Esophagus muscularis mucosa (tissue), 4 donors: Measurements from ENCODE around the gene TMEM170B. TPM values are rescaled to one million over a fixed set of nuclear protein-coding genes. Genes with fewer than 3 reads are reported as not detected.

Experiments used
- DNase-seq: peaks from one replicate; pipeline ENCODE4 v3.0.0-alpha.2; 2017; ENCODE audit errors: extremely low spot score
- H3K27ac ChIP-seq, 4 donors: fragments of 200-600 bp; sonication (generic); replicated peaks in 1 of 4; 1 replicate in 3 of 4; 2 replicates in 1 of 4; pipeline ENCODE4 v1.5.1; 2016 to 2019; ENCODE audit warnings: mild to moderate bottlenecking in 1 of 4
- H3K27me3 ChIP-seq, 4 donors: fragments of 200-600 bp; sonication (generic); one replicate each; pipeline versions ENCODE4 v1.5.1 to v1.6.0; 2016 to 2019
- H3K36me3 ChIP-seq, 4 donors: fragments of 200-600 bp; sonication (generic); one replicate each; pipeline ENCODE4 v1.5.1; 2016 to 2019
- H3K4me1 ChIP-seq, 4 donors: fragments of 200-600 bp; sonication (generic); one replicate each; pipeline ENCODE4 v1.5.1; 2016 to 2019
- H3K4me3 ChIP-seq, 4 donors: fragments of 200-600 bp; sonication (generic); 1 replicate in 2 of 4; 2 replicates in 2 of 4; pipeline ENCODE4 v1.5.1; 2016 to 2019; ENCODE audit warnings: mild to moderate bottlenecking in 4 of 4, moderate library complexity in 1 of 4
- H3K9me3 ChIP-seq, 4 donors: fragments of 200-600 bp; sonication (generic); 1 replicate in 3 of 4; 2 replicates in 1 of 4; pipeline ENCODE4 v1.5.1; 2016 to 2019
- EP300 ChIP-seq: sonication (generic); formaldehyde crosslinking; IDR thresholded peaks from one replicate; pipeline ENCODE4 v1.6.1; 2017; ENCODE audit warnings: antibody characterized with exemption
- POLR2A ChIP-seq: fragments of 450-650 bp; IDR thresholded peaks from one replicate; pipeline ENCODE4 v1.6.1; 2017; ENCODE audit warnings: antibody characterized with exemption, moderate library complexity, mild to moderate bottlenecking, low read depth
- POLR2AphosphoS5 ChIP-seq, 2 donors: sonication (generic); formaldehyde crosslinking; IDR thresholded peaks; one replicate each; pipeline ENCODE4 v1.6.1; 2017; ENCODE audit warnings: antibody characterized with exemption in 2 of 2
- WGBS: methylation state at CpG from one replicate; pipeline ENCODE4 v1.1.5; 2018; 5-methylcytosine and 5-hydroxymethylcytosine counted together
- intact Hi-C: fragments of 100-400 bp; cut with DNase I; formaldehyde crosslinking; loops from one replicate; pipeline ENCODE4 v1.15.1; 2023
- total RNA-seq, 4 donors: library from RNA; depleted of rRNA; stranded (reverse); fragments of >200 nt; gene quantifications; one replicate each; pipeline versions ENCODE4 v1.1.0 to v1.2.1, GENCODE V29; 2016
- TF ChIP-seq, protein P1 (sequence below), 3 experiments: fragments of 200-600 bp in 2 of 3; fragments of 450-650 bp in 1 of 3; sonication (generic) in 2 of 3; IDR thresholded peaks; one replicate each; pipeline ENCODE4 v1.5.1; 2017 to 2019; ENCODE audit warnings: antibody characterized with exemption in 3 of 3, mild to moderate bottlenecking in 2 of 3, moderate library complexity in 1 of 3

TMEM170B gene
- total RNA-seq, 4 donors from 2014 or later, result 5.4 to 8.6 (median 6.2) TPM

DNA sequence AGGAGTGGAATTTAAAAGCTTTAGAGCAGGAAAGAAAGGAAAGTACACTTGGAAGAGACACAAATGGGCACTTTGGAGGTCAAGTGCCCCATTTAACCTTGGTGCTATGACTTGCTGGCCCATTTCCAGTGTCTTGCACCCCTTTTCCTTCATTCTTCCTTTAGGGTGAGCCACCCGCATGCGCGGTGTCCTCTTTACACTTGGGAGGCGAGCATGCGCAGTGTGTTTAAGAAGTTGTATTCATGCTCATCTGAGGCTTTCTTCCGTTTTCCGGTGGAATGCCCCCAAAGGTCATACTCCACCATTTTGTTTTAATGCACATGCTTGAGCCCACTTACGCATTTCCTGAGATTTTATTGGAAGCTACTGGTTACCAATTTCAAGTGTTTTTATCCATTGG is 29.1 kb downstream of the TMEM170B start:
- H3K27ac ChIP-seq, result no peak overlapping the region
- H3K27me3 ChIP-seq, result no peaks in the 10 kb centered on the region
- no peaks in the 10 kb centered on the region for H3K9me3 ChIP-seq
- intact Hi-C loops, result no loop called here
- H3K4me1 ChIP-seq, result no peaks in the 10 kb centered on the region
- DNase-seq, result no peak
- WGBS, result 98% methylated on average over 8 of the region's 8 CpGs
- TF ChIP-seq POLR2A (no peak), POLR2AphosphoS5 (IDR thresholded peaks at IDR 0.05) (no peak)
- TF ChIP-seq, protein P1, sequence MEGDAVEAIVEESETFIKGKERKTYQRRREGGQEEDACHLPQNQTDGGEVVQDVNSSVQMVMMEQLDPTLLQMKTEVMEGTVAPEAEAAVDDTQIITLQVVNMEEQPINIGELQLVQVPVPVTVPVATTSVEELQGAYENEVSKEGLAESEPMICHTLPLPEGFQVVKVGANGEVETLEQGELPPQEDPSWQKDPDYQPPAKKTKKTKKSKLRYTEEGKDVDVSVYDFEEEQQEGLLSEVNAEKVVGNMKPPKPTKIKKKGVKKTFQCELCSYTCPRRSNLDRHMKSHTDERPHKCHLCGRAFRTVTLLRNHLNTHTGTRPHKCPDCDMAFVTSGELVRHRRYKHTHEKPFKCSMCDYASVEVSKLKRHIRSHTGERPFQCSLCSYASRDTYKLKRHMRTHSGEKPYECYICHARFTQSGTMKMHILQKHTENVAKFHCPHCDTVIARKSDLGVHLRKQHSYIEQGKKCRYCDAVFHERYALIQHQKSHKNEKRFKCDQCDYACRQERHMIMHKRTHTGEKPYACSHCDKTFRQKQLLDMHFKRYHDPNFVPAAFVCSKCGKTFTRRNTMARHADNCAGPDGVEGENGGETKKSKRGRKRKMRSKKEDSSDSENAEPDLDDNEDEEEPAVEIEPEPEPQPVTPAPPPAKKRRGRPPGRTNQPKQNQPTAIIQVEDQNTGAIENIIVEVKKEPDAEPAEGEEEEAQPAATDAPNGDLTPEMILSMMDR (IDR thresholded peaks at IDR 0.05), result no peak
- H3K36me3 ChIP-seq, result peaks cover 0 to 17% (median 14%) of the 10 kb centered on the region in 4 donors
- H3K4me3 ChIP-seq, result no peak overlapping the region

- Histone ChIP-seq H3K27ac (no peak overlapping the region), H3K27me3 (no peaks in the 10 kb centered on the region), H3K36me3 (peaks cover 0 to 15% (median 11%) of the 10 kb centered on the region in 4 donors), H3K4me1 (peaks cover 0 to 4% (median 0%) of the 10 kb centered on the region in 4 donors), H3K4me3 (no peak overlapping the region), H3K9me3 (no peaks in the 10 kb centered on the region)
- 94% methylated on average over 2 of the region's 2 CpGs for WGBS
- intact Hi-C loops, result loop anchor here (10.0 kb wide), 1 partner anchor 76 kb away; no protein-coding TSS in a partner anchor
- no peak for DNase-seq
- TF ChIP-seq, protein P1 (IDR thresholded peaks at IDR 0.05), result no peak
- TF ChIP-seq POLR2AphosphoS5 (IDR thresholded peaks at IDR 0.05) (no peak), EP300 (no peak), POLR2A (no peak)
These were observed 33.5 kb downstream of the TMEM170B start for GRCh38 chr6:11571073-11571472.

GRCh38 chr6:11575408-11576033 is 38.0 kb downstream of the TMEM170B start:
- 52% methylated on average over 10 of the region's 10 CpGs for WGBS
- peak overlapping the region in 1 of 4 donors; percentile 13 for H3K4me3 ChIP-seq
- H3K27ac ChIP-seq, result no peak overlapping the region
- H3K27me3 ChIP-seq, result no peaks in the 10 kb centered on the region
- intact Hi-C loops, result loop anchor here (2.0 to 10.0 kb wide), 2 partner anchors 81 to 429 kb away; no protein-coding TSS in a partner anchor
- peaks cover 0 to 4% (median 0%) of the 10 kb centered on the region in 4 donors for H3K4me1 ChIP-seq
- H3K36me3 ChIP-seq, result no peaks in the 10 kb centered on the region
- TF ChIP-seq, protein P1 (IDR thresholded peaks at IDR 0.05), result peak; percentile 79 to 92 (median 84)
- TF ChIP-seq POLR2AphosphoS5 (IDR thresholded peaks at IDR 0.05) (peak in 1 of 2 donors; percentile 48), EP300 (no peak)
- no peaks in the 10 kb centered on the region for H3K9me3 ChIP-seq
- DNase-seq, result no peak

DNA sequence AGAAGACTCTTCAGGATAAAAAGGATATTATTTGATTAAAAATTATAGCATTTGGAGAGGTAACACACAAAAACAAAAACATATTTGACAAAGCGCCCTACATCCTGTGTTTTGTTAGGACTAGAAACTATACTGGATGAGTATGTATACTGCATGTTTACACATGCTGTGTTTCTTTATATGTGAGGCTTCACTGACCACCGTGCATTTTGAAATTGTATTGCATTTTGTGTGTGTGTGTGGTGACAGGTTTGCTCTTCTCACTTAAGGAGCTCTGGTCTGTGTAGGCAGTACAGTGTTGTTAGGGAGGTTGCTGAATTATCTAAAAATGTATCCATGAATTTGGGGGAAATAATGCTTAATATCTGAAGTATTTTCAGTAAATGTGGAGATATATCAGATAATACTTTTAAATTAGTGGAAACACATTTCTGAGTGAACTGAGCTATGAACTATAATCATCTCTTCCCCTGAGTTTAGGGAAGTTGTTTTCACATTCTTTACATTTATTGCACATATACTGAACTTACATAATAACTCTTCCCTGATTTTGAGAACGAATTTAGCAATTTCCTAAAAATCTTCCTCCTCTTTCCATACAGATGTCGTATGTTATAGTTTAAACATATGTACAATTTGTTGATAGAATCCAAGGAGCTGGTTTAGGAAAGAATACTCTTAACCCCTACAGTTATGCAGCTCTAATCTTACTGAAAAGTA is 43.3 kb downstream of the TMEM170B start:
- Histone ChIP-seq H3K36me3 (no peaks in the 10 kb centered on the region), H3K27ac (no peak overlapping the region), H3K4me3 (no peak overlapping the region), H3K4me1 (peaks cover 0 to under 1% (median under 1%) of the 10 kb centered on the region in 4 donors), H3K9me3 (no peaks in the 10 kb centered on the region), H3K27me3 (no peaks in the 10 kb centered on the region)
- 77% methylated on average over 4 of the region's 4 CpGs for WGBS
- TF ChIP-seq POLR2AphosphoS5 (IDR thresholded peaks at IDR 0.05) (no peak), POLR2A (no peak), EP300 (no peak)
- TF ChIP-seq, protein P1 (IDR thresholded peaks at IDR 0.05), result no peak
- DNase-seq, result no peak
- intact Hi-C loops, result loop anchor here (5.0 to 10.0 kb wide), 2 partner anchors 654 to 1026 kb away; no protein-coding TSS in a partner anchor
